Parathyroid adenoma (tissue), 2 donors: ENCODE results near the gene YJEFN3.

ENCODE experiments used
- H2AFZ ChIP-seq: fragments of 300-600 bp; sonication (generic); one replicate; pipeline ENCODE4 v1.7.0; 2017; ENCODE audit warnings: antibody characterized with exemption, mild to moderate bottlenecking
- H3K27ac ChIP-seq: fragments of 300-600 bp; sonication (generic); one replicate; pipeline ENCODE4 v1.7.0; 2017
- H3K27me3 ChIP-seq: fragments of 300-600 bp; sonication (generic); one replicate; pipeline ENCODE4 v1.7.0; 2017; ENCODE audit warnings: low read length; ENCODE audit not compliant: control insufficient read depth, insufficient read depth
- H3K36me3 ChIP-seq: fragments of 300-600 bp; sonication (generic); one replicate; pipeline ENCODE4 v1.7.0; 2017; ENCODE audit warnings: low read length; ENCODE audit not compliant: control insufficient read depth, insufficient read depth
- H3K4me1 ChIP-seq: fragments of 300-600 bp; sonication (generic); one replicate; pipeline ENCODE4 v1.7.0; 2017; ENCODE audit warnings: control low read depth
- H3K4me2 ChIP-seq: fragments of 300-600 bp; sonication (generic); one replicate; pipeline ENCODE4 v1.7.0; 2017; ENCODE audit warnings: low read length
- H3K4me3 ChIP-seq: fragments of 300-600 bp; sonication (generic); one replicate; pipeline ENCODE4 v1.7.0; 2017; ENCODE audit warnings: low read depth, low read length
- H3K79me2 ChIP-seq: fragments of 300-600 bp; sonication (generic); one replicate; pipeline ENCODE4 v1.7.0; 2017; ENCODE audit warnings: control low read depth
- H3K9ac ChIP-seq: fragments of 300-600 bp; sonication (generic); one replicate; pipeline ENCODE4 v1.7.0; 2017; ENCODE audit warnings: mild to moderate bottlenecking
- H3K9me3 ChIP-seq: fragments of 300-600 bp; sonication (generic); one replicate; pipeline ENCODE4 v1.7.0; 2017; ENCODE audit warnings: low read length; ENCODE audit not compliant: control insufficient read depth
- TF ChIP-seq, protein P1 (sequence below): fragments of 300-600 bp; sonication (generic); IDR thresholded peaks from one replicate; pipeline ENCODE4 v1.7.0; 2017; ENCODE audit warnings: antibody characterized with exemption, mild to moderate bottlenecking
- donor health status: primary hyperparathyroidism.

YJEFN3 gene

GRCh38 chr19:19563348-19563848 lies 34.7 kb downstream of the YJEFN3 start:
- TF ChIP-seq, protein P1, sequence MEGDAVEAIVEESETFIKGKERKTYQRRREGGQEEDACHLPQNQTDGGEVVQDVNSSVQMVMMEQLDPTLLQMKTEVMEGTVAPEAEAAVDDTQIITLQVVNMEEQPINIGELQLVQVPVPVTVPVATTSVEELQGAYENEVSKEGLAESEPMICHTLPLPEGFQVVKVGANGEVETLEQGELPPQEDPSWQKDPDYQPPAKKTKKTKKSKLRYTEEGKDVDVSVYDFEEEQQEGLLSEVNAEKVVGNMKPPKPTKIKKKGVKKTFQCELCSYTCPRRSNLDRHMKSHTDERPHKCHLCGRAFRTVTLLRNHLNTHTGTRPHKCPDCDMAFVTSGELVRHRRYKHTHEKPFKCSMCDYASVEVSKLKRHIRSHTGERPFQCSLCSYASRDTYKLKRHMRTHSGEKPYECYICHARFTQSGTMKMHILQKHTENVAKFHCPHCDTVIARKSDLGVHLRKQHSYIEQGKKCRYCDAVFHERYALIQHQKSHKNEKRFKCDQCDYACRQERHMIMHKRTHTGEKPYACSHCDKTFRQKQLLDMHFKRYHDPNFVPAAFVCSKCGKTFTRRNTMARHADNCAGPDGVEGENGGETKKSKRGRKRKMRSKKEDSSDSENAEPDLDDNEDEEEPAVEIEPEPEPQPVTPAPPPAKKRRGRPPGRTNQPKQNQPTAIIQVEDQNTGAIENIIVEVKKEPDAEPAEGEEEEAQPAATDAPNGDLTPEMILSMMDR: no peak
- no peak overlapping the region for H3K4me3 ChIP-seq
- H3K9me3 ChIP-seq: no peaks in the 10 kb centered on the region

DNA sequence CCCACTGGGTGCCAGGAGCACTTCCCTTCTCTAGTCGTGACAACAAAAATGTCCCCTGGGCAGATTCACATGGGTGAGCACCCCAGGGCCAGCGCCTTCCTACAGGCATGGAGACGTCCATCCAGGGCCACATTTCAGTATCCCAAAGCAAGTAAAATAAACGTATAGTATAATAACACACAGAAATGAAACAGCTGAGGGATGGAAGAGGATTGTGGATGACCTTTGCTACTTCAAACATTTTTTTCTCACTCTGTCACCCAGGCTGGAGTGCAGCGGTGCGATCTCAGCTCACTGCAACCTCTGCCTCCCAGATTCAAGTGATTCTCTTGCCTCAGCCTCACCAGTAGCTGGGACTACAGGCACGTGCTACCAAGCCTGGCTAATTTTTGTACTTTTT lies 37.6 kb downstream of the YJEFN3 start:
- Histone ChIP-seq H2AFZ (no peak overlapping the region), H3K27me3 (no peaks in the 10 kb centered on the region), H3K9ac (no peak overlapping the region), H3K9me3 (no peaks in the 10 kb centered on the region), H3K4me3 (no peak overlapping the region), H3K4me2 (no peak overlapping the region), H3K4me1 (peaks cover 3% of the 10 kb centered on the region), H3K79me2 (no peaks in the 10 kb centered on the region), H3K27ac (no peak overlapping the region), H3K36me3 (no peaks in the 10 kb centered on the region)
- TF ChIP-seq, protein P1: no peak

More at GRCh38 chr19:19563348-19563848, 34.7 kb downstream of the YJEFN3 start:
- no peaks in the 10 kb centered on the region for H3K27me3 ChIP-seq
- no peaks in the 10 kb centered on the region for H3K4me1 ChIP-seq
- no peaks in the 10 kb centered on the region for H3K36me3 ChIP-seq
- H3K4me2 ChIP-seq: no peak overlapping the region
- no peak overlapping the region for H2AFZ ChIP-seq
- no peak overlapping the region for H3K9ac ChIP-seq
- H3K79me2 ChIP-seq: no peaks in the 10 kb centered on the region
- no peak overlapping the region for H3K27ac ChIP-seq

DNA sequence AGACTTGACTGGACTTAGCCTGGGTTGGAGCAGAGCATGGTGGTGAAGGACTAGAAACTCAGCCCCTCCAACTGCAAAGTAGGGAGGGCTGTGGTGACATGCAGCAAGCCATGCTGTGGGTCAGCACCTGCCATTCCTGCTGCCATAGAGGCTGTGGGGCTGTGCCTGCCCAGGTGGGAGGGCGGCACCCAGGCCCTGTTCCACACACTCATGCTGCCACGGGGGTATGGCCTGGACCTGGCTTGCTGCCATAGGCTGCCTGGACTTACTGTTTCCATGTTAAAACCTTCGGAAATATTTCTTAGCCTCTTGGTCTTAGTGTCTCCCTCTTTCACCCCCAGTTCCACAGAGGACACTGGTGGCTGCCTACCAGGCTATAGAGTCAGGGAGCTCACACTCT lies 38.7 kb downstream of the YJEFN3 start:
- Histone ChIP-seq H3K27ac (no peak overlapping the region), H2AFZ (no peak overlapping the region), H3K9me3 (no peaks in the 10 kb centered on the region), H3K79me2 (no peaks in the 10 kb centered on the region), H3K36me3 (no peaks in the 10 kb centered on the region), H3K4me2 (no peak overlapping the region), H3K4me1 (peaks cover 3% of the 10 kb centered on the region), H3K27me3 (no peaks in the 10 kb centered on the region), H3K4me3 (no peak overlapping the region), H3K9ac (no peak overlapping the region)
- TF ChIP-seq, protein P1: no peak

DNA sequence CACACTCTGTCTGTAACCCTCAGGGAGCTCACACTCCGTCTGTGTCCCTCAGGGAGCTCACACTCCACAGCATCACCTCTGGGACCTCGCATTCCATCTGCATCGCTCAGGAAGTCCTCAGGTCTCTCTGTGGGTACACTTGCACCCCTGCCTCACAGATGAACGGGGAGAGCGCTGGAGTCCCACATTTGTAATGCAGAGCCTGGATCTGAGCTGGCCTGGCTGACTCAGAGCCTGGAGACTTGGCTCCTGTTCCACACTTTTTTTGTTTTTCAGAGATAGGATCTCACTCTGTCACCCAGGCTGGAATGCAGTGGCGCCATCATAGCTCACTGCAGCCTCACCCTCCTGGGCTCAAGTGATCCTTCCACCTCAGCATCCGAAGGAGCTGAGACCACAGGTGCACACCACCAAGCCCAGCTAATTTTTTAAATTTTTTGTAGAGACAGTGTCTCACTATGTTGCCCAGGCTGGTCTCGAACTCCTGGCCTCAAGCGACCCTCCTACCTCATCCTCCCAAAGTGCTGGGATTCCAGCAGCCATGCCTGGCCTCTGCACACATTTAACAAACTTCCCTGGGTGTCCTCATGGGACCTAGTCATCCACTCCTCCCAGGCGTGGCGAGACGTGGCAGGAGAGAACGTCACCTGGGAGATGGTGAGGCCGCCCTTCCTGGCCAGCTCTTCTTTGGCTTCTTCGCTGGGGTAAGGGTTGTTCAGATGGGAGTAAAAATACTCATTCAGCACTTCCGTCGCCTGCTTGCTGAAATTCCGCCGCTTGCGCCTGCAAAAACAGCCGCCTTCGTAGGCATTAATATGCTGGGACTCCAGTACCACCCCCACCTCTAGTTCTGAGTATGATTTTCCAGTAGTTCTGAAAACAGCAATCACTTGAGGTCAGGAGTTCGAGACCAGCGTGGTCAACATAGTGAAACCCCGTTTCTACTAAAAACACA lies 40.4 kb downstream of the YJEFN3 start:
- H3K4me1 ChIP-seq: peaks cover 3% of the 10 kb centered on the region

More for the DNA sequence above, 40.4 kb downstream of the YJEFN3 start:
- TF ChIP-seq, protein P1: no peak
- H2AFZ ChIP-seq: no peak overlapping the region
- no peaks in the 10 kb centered on the region for H3K9me3 ChIP-seq
- no peak overlapping the region for H3K4me2 ChIP-seq
- H3K79me2 ChIP-seq: no peaks in the 10 kb centered on the region
- H3K9ac ChIP-seq: no peak overlapping the region
- no peak overlapping the region for H3K27ac ChIP-seq
- H3K27me3 ChIP-seq: no peaks in the 10 kb centered on the region
- H3K4me3 ChIP-seq: no peak overlapping the region
- H3K36me3 ChIP-seq: no peaks in the 10 kb centered on the region
